C4-2B (cell line): ENCODE measurements around the gene SENP3.
A peak's percentile ranks its signal among the peaks of the same experiment; 100 is the strongest.

Experiments
- H3K27ac ChIP-seq: fragments of 450-650 bp; 2 replicates; pipeline ENCODE4 v1.5.1; 2017
- ZFX ChIP-seq: fragments of 450-650 bp; IDR thresholded peaks from 2 replicates; pipeline ENCODE4 v1.6.1; 2017
- TF ChIP-seq, protein P1 (sequence below): fragments of 450-650 bp; conservative IDR thresholded peaks from 2 replicates; pipeline ENCODE4 v1.5.1; 2017; ENCODE audit warnings: mild to moderate bottlenecking

The SENP3 gene

DNA sequence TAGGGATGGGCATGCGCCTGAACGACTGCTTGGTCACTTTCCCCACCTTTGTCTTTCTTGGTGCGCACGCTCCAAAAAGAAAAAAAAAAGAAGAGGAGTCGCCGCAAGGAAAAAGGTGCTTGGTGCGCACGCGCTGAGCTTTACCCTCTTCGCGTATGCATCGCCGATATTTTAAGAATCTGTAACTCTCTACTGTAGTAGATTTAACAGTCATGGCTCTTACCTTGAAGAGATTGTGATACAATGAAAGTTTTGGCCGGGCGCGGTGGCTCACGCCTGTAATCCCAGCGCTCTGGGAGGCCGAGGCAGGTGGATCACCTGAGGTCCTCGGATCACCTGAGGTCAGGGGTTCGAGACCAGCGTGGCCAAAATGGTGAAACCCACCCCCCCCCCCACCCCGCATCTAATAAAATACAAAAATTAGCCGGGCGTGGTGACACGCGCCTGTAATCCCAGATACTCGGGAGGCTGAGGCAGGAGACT, 53.6 kb downstream of the SENP3 start:
- no peak for TF ChIP-seq ZFX
- TF ChIP-seq, protein P1, sequence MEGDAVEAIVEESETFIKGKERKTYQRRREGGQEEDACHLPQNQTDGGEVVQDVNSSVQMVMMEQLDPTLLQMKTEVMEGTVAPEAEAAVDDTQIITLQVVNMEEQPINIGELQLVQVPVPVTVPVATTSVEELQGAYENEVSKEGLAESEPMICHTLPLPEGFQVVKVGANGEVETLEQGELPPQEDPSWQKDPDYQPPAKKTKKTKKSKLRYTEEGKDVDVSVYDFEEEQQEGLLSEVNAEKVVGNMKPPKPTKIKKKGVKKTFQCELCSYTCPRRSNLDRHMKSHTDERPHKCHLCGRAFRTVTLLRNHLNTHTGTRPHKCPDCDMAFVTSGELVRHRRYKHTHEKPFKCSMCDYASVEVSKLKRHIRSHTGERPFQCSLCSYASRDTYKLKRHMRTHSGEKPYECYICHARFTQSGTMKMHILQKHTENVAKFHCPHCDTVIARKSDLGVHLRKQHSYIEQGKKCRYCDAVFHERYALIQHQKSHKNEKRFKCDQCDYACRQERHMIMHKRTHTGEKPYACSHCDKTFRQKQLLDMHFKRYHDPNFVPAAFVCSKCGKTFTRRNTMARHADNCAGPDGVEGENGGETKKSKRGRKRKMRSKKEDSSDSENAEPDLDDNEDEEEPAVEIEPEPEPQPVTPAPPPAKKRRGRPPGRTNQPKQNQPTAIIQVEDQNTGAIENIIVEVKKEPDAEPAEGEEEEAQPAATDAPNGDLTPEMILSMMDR = no peak
- peak overlapping the region; percentile 70 for H3K27ac ChIP-seq

DNA sequence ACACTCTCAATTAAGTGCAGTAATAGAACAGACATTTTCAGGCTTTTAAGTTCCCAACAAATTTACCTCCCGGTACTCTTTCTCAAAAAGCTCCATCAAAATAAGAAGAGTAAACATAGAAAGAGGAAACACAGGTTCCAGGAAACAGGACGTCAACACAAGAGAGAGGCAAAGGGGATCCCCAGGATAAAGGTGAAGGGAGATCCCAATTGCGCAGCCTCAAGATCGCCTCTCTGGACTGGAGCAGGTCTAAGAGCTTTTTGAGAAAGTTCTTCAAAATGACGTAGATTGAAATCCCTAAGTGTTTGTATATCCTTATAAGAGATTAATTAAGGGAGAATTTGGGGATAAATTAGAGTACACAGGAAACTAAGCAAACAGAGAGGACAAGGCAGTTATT, 56.9 kb downstream of the SENP3 start:
- no peak overlapping the region for H3K27ac ChIP-seq

DNA sequence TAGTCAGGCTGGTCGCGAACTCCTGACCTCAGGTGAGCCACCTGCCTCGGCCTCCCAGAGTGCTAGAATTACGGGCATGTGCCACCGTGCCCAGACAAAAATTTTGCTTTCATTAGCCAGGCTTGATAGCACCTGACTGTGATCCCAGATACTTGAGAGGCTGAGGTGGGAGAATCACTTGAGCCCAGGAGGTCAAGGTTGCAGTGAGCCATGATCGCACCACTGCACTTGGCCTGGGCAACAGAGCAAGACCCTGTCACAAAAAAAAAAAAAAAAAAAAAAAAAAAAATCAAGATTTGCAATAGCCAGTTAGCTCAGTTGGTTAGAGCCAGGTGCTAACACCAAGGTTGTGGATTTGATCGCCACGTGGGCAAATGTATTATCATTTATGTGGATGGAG, 59.1 kb downstream of the SENP3 start:
- H3K27ac ChIP-seq = no peak overlapping the region
- TF ChIP-seq, protein P1 = no peak
- TF ChIP-seq ZFX = no peak

More for the DNA sequence above, 56.9 kb downstream of the SENP3 start:
- TF ChIP-seq ZFX = no peak
- TF ChIP-seq, protein P1 = no peak
